HUES48 (cell line): Measurements from ENCODE around the gene ANKS1A.

Experiments
- H3K27ac ChIP-seq: one replicate; pipeline ENCODE4 v1.7.0; 2013; ENCODE audit warnings: low read depth, low read length, inconsistent platforms
- H3K27me3 ChIP-seq: 2 replicates; pipeline ENCODE4 v1.6.1; 2013; ENCODE audit warnings: mild to moderate bottlenecking, low read length; ENCODE audit not compliant: control insufficient read depth, insufficient read depth
- H3K36me3 ChIP-seq: 2 replicates; pipeline ENCODE4 v1.6.1; 2013; ENCODE audit warnings: low read length; ENCODE audit not compliant: control insufficient read depth, insufficient read depth
- H3K4me1 ChIP-seq: 2 replicates; pipeline ENCODE4 v1.6.1; 2013; ENCODE audit warnings: mild to moderate bottlenecking, low read length; ENCODE audit not compliant: control insufficient read depth, insufficient read depth
- H3K4me3 ChIP-seq: 2 replicates; pipeline ENCODE4 v1.5.1; 2013; ENCODE audit warnings: mild to moderate bottlenecking, low read depth, low read length
- H3K9ac ChIP-seq: 2 replicates; pipeline ENCODE4 v1.6.1; 2013; ENCODE audit warnings: mild to moderate bottlenecking, low read depth, low read length, moderate library complexity
- H3K9me3 ChIP-seq: 2 replicates; pipeline ENCODE4 v1.6.1; 2013; ENCODE audit warnings: low read length; ENCODE audit not compliant: control insufficient read depth, insufficient read depth

Gene ANKS1A

DNA sequence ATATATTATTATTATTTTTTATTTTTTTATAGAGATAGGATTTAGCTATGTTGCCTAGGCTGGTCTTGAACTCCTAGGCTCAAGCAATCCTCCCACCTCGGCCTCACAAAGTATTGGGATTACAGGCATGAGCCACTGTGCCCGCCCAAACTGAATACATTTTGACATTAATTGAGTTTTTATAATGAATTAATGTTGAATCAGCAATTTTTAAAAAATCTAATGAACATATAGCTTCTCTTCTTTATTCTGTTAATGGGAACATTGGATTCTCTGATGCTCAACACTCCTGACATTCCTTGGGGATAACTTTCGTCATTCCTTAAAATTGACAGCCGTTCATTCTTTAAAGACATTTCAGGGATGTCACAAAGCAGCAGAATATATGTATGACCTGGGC lies 52.4 kb downstream of the ANKS1A start:
- H3K36me3 ChIP-seq: 0 out of 2 replicates have a peak, but pooled peaks cover 3% of the 10 kb centered on the region
- H3K27me3 ChIP-seq: no peaks in the 10 kb centered on the region
- no peak overlapping the region for H3K27ac ChIP-seq
- H3K9ac ChIP-seq: no peak overlapping the region
- no peaks in the 10 kb centered on the region for H3K4me1 ChIP-seq
- H3K9me3 ChIP-seq: no peaks in the 10 kb centered on the region
- H3K4me3 ChIP-seq: no peak overlapping the region

DNA sequence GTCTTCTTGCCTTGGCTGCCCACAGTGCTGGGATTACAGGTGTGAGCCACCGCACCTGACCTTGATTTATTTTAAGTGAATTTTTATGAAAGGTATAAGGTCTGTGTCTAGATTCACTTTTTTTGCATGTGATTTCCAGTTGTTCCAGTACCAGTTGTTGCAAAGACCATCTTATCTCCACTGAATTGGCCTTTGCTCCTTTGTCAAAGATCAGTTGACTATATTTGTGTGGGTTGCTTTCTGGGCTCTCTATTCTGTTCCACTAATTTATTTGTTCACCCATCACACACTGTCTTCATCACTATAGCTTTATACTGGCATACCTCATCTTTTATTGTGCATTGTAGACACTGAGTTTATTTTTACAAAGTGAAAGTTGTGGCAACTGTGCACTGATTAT lies 56.3 kb downstream of the ANKS1A start:
- no peak overlapping the region for H3K4me3 ChIP-seq
- H3K27ac ChIP-seq: no peak overlapping the region
- H3K9me3 ChIP-seq: no peaks in the 10 kb centered on the region
- H3K36me3 ChIP-seq: 0 out of 2 replicates have a peak, but pooled peaks cover under 1% of the 10 kb centered on the region
- no peaks in the 10 kb centered on the region for H3K4me1 ChIP-seq
- H3K9ac ChIP-seq: no peak overlapping the region
- H3K27me3 ChIP-seq: no peaks in the 10 kb centered on the region

DNA sequence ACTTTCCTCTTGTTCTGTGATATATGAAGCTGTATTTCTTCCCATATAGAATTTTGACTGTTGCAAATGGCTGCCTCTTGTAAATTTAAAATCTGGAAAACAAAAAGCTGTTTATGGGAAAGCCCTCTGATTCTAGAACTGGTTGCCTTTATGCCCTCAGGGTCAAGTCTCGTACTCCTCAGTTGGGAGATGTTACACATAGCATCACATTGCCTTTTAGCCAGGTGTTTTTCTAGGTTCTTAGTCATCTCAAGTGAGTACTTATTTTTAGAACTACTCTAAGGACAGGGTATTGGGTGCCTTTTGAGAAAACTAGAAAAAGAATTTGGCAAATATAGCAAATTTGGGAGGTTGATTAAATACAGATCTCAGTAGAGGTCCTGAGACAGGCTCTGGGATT lies 58.5 kb downstream of the ANKS1A start:
- Histone ChIP-seq H3K27ac (no peak overlapping the region), H3K4me3 (no peak overlapping the region), H3K9ac (no peak overlapping the region), H3K36me3 (no peaks in the 10 kb centered on the region), H3K4me1 (no peaks in the 10 kb centered on the region; the same call in 1 of the 2 replicates), H3K9me3 (no peaks in the 10 kb centered on the region), H3K27me3 (no peaks in the 10 kb centered on the region)

GRCh38 chr6:34949636-34950035 lies 60.6 kb downstream of the ANKS1A start:
- H3K4me3 ChIP-seq: no peak overlapping the region
- no peaks in the 10 kb centered on the region for H3K9me3 ChIP-seq
- no peaks in the 10 kb centered on the region for H3K36me3 ChIP-seq
- no peaks in the 10 kb centered on the region for H3K27me3 ChIP-seq
- H3K4me1 ChIP-seq: peaks cover 8% of the 10 kb centered on the region; the same call in 1 of the 2 replicates
- H3K9ac ChIP-seq: no peak overlapping the region
- no peak overlapping the region for H3K27ac ChIP-seq

GRCh38 chr6:34950849-34951248 lies 61.8 kb downstream of the ANKS1A start:
- Histone ChIP-seq H3K4me1 (peaks cover 8% of the 10 kb centered on the region; the same call in 1 of the 2 replicates), H3K4me3 (no peak overlapping the region), H3K9me3 (no peaks in the 10 kb centered on the region), H3K27me3 (no peaks in the 10 kb centered on the region), H3K9ac (no peak overlapping the region), H3K27ac (no peak overlapping the region), H3K36me3 (no peaks in the 10 kb centered on the region)

DNA sequence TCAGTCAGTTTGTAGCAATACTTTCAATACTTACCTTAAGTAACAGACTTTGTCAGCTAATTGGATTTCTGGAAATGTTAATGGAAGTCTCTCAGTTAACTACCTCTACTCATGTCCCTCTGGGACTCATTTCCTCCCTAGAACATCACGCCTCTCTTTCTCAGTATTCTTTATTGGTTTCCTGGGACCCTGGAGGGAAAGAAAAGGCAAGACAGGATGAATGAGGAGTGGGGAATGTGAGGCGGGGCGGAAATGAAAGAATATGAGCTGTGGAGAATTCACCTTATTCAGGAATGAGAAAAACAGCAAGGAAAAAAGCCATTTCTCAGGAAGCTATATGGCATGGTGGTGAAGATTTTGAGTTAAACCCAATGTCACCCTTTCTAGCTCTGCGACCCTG lies 62.7 kb downstream of the ANKS1A start:
- H3K36me3 ChIP-seq: no peaks in the 10 kb centered on the region
- no peaks in the 10 kb centered on the region for H3K9me3 ChIP-seq
- no peaks in the 10 kb centered on the region for H3K27me3 ChIP-seq
- H3K4me1 ChIP-seq: peaks cover 8% of the 10 kb centered on the region; the same call in 1 of the 2 replicates
- H3K9ac ChIP-seq: no peak overlapping the region
- no peak overlapping the region for H3K4me3 ChIP-seq
- peak overlapping the region; percentile 58 for H3K27ac ChIP-seq

DNA sequence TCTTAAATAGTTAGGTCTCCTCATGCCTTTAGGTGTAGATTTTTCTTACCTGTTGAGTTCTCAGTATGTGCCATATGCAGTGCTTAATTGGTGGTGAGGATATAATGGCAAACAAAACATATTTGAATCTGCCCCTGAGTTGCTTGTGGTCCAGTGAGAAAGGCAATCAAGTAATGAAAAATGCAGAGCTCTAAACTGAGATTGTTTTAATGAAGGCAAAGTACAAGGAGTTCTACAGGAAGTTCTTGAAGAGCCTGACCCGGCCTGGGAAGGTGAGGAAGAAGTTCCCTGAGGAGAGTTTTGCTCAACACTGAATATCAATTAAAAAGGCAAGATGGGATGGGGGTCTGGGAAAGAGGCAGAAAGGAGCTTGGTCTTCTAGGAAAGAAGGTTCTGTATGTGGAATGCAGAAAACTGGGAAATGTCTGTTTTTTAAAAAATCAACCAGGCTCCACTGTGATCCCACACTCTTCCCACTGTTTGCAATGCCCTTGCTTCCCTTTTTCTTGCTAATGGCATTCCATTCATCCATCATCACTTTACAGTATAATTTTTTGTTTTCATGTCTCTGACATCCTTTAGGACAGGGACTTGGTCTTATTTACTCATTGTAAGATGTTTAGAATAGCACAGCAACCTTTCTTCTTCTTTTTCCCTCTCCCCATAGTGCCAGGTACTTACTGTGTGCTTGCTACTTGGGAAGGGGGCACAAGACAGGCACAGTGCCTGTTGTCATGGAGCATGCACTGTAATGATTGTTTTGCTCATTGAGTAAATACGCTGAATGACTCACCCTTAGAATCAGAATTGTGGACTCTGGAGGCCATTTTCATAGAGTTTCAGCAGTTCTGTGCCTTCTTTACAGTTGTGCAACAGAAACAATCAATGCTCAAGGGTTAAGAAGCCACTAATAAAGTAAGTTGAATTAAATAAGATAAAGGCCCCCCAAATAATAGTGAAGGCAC lies 64.3 kb downstream of the ANKS1A start:
- no peak overlapping the region for H3K9ac ChIP-seq
- 0 out of 2 replicates have a peak, but pooled peaks cover 2% of the 10 kb centered on the region for H3K36me3 ChIP-seq
- H3K4me3 ChIP-seq: no peak overlapping the region
- H3K27ac ChIP-seq: peak overlapping the region; percentile 39
- peaks cover 8% of the 10 kb centered on the region; the same call in 1 of the 2 replicates for H3K4me1 ChIP-seq
- no peaks in the 10 kb centered on the region for H3K27me3 ChIP-seq
- no peaks in the 10 kb centered on the region for H3K9me3 ChIP-seq

DNA sequence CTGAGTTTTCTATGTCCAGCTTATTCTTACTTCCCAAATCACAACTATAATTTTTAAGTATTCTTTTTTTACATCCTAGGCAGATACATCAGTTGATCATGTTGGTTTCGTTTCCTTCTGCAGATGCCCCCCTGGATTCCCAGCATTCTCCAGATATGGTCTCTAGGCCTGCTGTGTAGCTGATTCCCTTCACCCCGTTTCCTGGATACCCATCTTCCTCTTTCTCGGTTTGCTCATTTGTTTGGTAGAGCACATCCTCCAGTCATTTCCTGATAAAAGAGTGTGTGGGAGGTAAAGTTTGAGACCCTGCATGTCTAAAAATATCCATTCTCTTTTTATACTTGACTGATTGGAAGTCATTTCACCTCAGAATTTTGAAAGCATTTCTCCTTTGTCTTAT lies 66.4 kb downstream of the ANKS1A start:
- Histone ChIP-seq H3K4me3 (no peak overlapping the region), H3K36me3 (0 out of 2 replicates have a peak, but pooled peaks cover 5% of the 10 kb centered on the region), H3K9me3 (no peaks in the 10 kb centered on the region), H3K27ac (no peak overlapping the region), H3K27me3 (no peaks in the 10 kb centered on the region), H3K9ac (no peak overlapping the region), H3K4me1 (peaks cover 8% of the 10 kb centered on the region; the same call in 1 of the 2 replicates)

GRCh38 chr6:34957231-34957783 lies 68.3 kb downstream of the ANKS1A start:
- 0 out of 2 replicates have a peak, but pooled peaks cover 5% of the 10 kb centered on the region for H3K36me3 ChIP-seq

DNA sequence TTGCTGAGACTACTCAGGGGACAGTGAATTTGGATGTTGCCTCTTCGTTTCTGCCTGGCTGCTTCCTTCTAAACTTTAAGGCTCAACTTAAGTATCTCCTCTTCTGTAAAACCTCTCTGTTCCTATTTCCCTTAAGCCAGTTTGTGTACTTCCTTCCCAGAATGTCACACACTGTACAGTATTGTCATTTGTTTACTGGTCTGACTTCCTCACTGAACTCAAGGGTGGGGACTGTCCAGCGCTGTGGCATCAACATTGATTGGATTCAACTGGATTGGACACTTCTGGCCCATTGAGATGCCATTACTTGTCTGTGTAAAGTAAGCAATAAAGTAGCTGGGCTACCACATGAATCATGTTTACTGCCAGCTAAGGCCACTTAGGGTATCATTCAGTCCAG lies 69.7 kb downstream of the ANKS1A start:
- no peak overlapping the region for H3K27ac ChIP-seq
- H3K4me3 ChIP-seq: no peak overlapping the region
- H3K9ac ChIP-seq: no peak overlapping the region
- H3K27me3 ChIP-seq: no peaks in the 10 kb centered on the region
- 0 out of 2 replicates have a peak, but pooled peaks cover 5% of the 10 kb centered on the region for H3K36me3 ChIP-seq
- no peaks in the 10 kb centered on the region for H3K9me3 ChIP-seq
- H3K4me1 ChIP-seq: peaks cover under 1% of the 10 kb centered on the region; the same call in 1 of the 2 replicates

More at GRCh38 chr6:34957231-34957783, 68.3 kb downstream of the ANKS1A start:
- H3K4me1 ChIP-seq: peaks cover 8% of the 10 kb centered on the region; the same call in 1 of the 2 replicates
- no peak overlapping the region for H3K9ac ChIP-seq
- no peaks in the 10 kb centered on the region for H3K27me3 ChIP-seq
- no peak overlapping the region for H3K4me3 ChIP-seq
- no peak overlapping the region for H3K27ac ChIP-seq
- H3K9me3 ChIP-seq: no peaks in the 10 kb centered on the region

DNA sequence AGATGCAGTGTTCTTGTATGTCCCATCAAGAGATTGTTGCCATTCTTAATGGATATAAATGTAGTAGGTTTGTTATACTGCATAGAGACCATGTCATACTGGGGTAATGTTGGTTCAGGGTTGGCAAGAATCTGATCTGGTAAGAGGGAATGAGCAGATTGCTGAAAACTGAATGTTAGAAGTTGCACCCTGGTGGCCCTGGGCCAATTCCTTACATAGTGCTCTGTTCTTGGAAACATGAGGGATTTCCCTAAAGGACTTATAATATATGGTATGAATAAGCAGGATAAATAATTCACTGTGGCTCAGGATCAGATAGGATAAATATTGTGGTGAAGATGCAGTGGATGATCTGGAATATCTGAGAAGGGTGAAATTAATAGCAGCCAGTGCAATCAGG lies 70.2 kb downstream of the ANKS1A start:
- H3K27ac ChIP-seq: no peak overlapping the region

More for the DNA sequence above, 70.2 kb downstream of the ANKS1A start:
- H3K27me3 ChIP-seq: no peaks in the 10 kb centered on the region
- no peaks in the 10 kb centered on the region for H3K9me3 ChIP-seq
- H3K4me3 ChIP-seq: no peak overlapping the region
- H3K9ac ChIP-seq: no peak overlapping the region
- H3K36me3 ChIP-seq: 0 out of 2 replicates have a peak, but pooled peaks cover 5% of the 10 kb centered on the region
- no peaks in the 10 kb centered on the region for H3K4me1 ChIP-seq
